Measurements from ENCODE around the gene ARSB. TPM values are rescaled to one million over a fixed set of nuclear protein-coding genes. Genes with fewer than 3 reads are reported as not detected.

Gene ARSB
- total RNA-seq, 1 experiment from 2014 or later, result 11.4 TPM

- H4K91ac ChIP-seq (ENCODE audit: insufficient read length, low read depth, low read length), result no peak overlapping the region
- H3K4ac ChIP-seq (ENCODE audit: low read depth, low read length), result no peak overlapping the region
- no peak overlapping the region for H4K5ac ChIP-seq (ENCODE audit: insufficient read length, low read depth, low read length)
- H3K27me3 ChIP-seq (ENCODE audit: insufficient read depth, low read length), result no peaks in the 10 kb centered on the region
- H3K27ac ChIP-seq (ENCODE audit: insufficient read length, low read depth, low read length), result no peak overlapping the region
- DNase-seq, result no peak
- no peaks in the 10 kb centered on the region for H3K79me1 ChIP-seq (ENCODE audit: insufficient read depth, low read depth, low read length, poor library complexity, severe bottlenecking)
- no peak overlapping the region for H3K56ac ChIP-seq (ENCODE audit: insufficient read length, low read depth, low read length)
- no peak overlapping the region for H2AK5ac ChIP-seq (ENCODE audit: insufficient read length, low read length)
- no peak overlapping the region for H3K4me2 ChIP-seq (ENCODE audit: insufficient read depth, insufficient read length, low read length)
- no peaks in the 10 kb centered on the region for H3K23me2 ChIP-seq (ENCODE audit: insufficient read length, low read depth, low read length, poor library complexity, severe bottlenecking)
- H2BK120ac ChIP-seq (ENCODE audit: low read depth, low read length, poor library complexity, severe bottlenecking), result no peak overlapping the region
- no peak overlapping the region for H3K23ac ChIP-seq (ENCODE audit: insufficient read length, low read depth, low read length)
- TF ChIP-seq CTCF (conservative IDR thresholded peaks at IDR 0.05), result no peak
- no peak overlapping the region for H3K9ac ChIP-seq (ENCODE audit: extremely low read depth, insufficient read length, low read length)
- H3K4me3 Mint-ChIP-seq, result no peak overlapping the region
- H3T11ph ChIP-seq (ENCODE audit: low read length), result no peak overlapping the region
- H3K4me1 Mint-ChIP-seq, result no peaks in the 10 kb centered on the region
- H2BK12ac ChIP-seq (ENCODE audit: insufficient read length, low read depth, low read length), result no peak overlapping the region
- H2BK20ac ChIP-seq (ENCODE audit: low read depth, low read length, poor library complexity, severe bottlenecking), result no peak overlapping the region
- no peaks in the 10 kb centered on the region for H3K79me2 ChIP-seq (ENCODE audit: insufficient read depth, low read length)
- no peak overlapping the region for H3K27ac Mint-ChIP-seq
- no CpG with 5 or more reads among the region's 1 CpG for WGBS (ENCODE audit: extremely low coverage, insufficient read length, low lambda C conversion rate)
- H3K14ac ChIP-seq (ENCODE audit: insufficient read depth, low read length), result no peak overlapping the region
- H4K8ac ChIP-seq (replicated peaks; ENCODE audit: insufficient read length, low read depth, low read length), result no peak overlapping the region
- no peaks in the 10 kb centered on the region for H4K20me1 ChIP-seq (ENCODE audit: control insufficient read depth, insufficient read depth, insufficient read length)
- peaks cover 0 to 9% of the 10 kb centered on the region in 2 experiments; a peak in 2 of 5 replicates for H3K9me3 Mint-ChIP-seq
- no peaks in the 10 kb centered on the region for H3K27me3 Mint-ChIP-seq (ENCODE audit: low read depth)
- no peak overlapping the region for H2AFZ ChIP-seq (ENCODE audit: low read length)
- no peaks in the 10 kb centered on the region for H3K4me1 ChIP-seq (ENCODE audit: insufficient read depth, low read length)
- no peak overlapping the region for H2BK5ac ChIP-seq (ENCODE audit: insufficient read length, low read length)
- H3K36me3 Mint-ChIP-seq (ENCODE audit: insufficient read depth in 1 of 3, low read depth in 3 of 3), result no peaks in the 10 kb centered on the region; a peak in 2 of 7 replicates
- no peaks in the 10 kb centered on the region for H3K9me3 ChIP-seq (ENCODE audit: control insufficient read depth, low read depth, low read length)
- H3K18ac ChIP-seq (ENCODE audit: insufficient read length, low read depth, low read length), result no peak overlapping the region
- H2BK15ac ChIP-seq (ENCODE audit: low read depth, low read length), result no peak overlapping the region
Measured at GRCh38 chr5:78843436-78843835, 141.7 kb downstream of the ARSB start.

Data from H9 (cell line).